UCSD-AML1 (cell line): ENCODE measurements around the gene KDM5A.

Experiments
- DNase-seq: peaks from one replicate; lab custom pipeline; 2025; ENCODE audit not compliant: unreplicated experiment; lab: John Stamatoyannopoulos, UW

The KDM5A gene

GRCh38 chr12:275812-276211 lies 113.3 kb downstream of the KDM5A start:
- no peak for DNase-seq

GRCh38 chr12:273382-273781 lies 115.7 kb downstream of the KDM5A start:
- DNase-seq = no peak

GRCh38 chr12:272942-273341 lies 116.2 kb downstream of the KDM5A start:
- no peak for DNase-seq

GRCh38 chr12:271161-271560 lies 118.0 kb downstream of the KDM5A start:
- no peak for DNase-seq

- no peak for DNase-seq
Observed at GRCh38 chr12:269191-269590, 119.9 kb downstream of the KDM5A start.

GRCh38 chr12:268483-268840 lies 120.7 kb downstream of the KDM5A start:
- DNase-seq = no peak

GRCh38 chr12:267581-268482 lies 121.3 kb downstream of the KDM5A start:
- DNase-seq = no peak

GRCh38 chr12:265096-265495 lies 124.0 kb downstream of the KDM5A start:
- no peak for DNase-seq

- DNase-seq = no peak
Observed at GRCh38 chr12:264269-264668, 124.9 kb downstream of the KDM5A start.

- no peak for DNase-seq
Observed at GRCh38 chr12:263574-263973, 125.5 kb downstream of the KDM5A start.

- no peak for DNase-seq
Observed at GRCh38 chr12:262817-263216, 126.3 kb downstream of the KDM5A start, which contains the start of gene SLC6A13. SLC6A13 (minus strand) TSS chr12:262836; CDS start chr12:260052, 2,784 bp downstream.

GRCh38 chr12:262113-262512 lies 127.0 kb downstream of the KDM5A start:
- no peak for DNase-seq

GRCh38 chr12:257521-258321 lies 131.4 kb downstream of the KDM5A start:
- no peak for DNase-seq

GRCh38 chr12:256958-257357 lies 132.2 kb downstream of the KDM5A start:
- DNase-seq = no peak

GRCh38 chr12:256225-256624 lies 132.9 kb downstream of the KDM5A start:
- no peak for DNase-seq

- no peak for DNase-seq
Observed at GRCh38 chr12:254912-255311, 134.2 kb downstream of the KDM5A start.

- DNase-seq = no peak
Observed at GRCh38 chr12:254039-254438, 135.1 kb downstream of the KDM5A start.

GRCh38 chr12:253116-253831 lies 135.8 kb downstream of the KDM5A start:
- DNase-seq = no peak

- DNase-seq = no peak
Observed at GRCh38 chr12:252636-253035, 136.5 kb downstream of the KDM5A start.

GRCh38 chr12:247271-247670 lies 141.8 kb downstream of the KDM5A start:
- no peak for DNase-seq

GRCh38 chr12:243381-243780 lies 145.7 kb downstream of the KDM5A start:
- DNase-seq = no peak
